Inflammatory macrophage treated with lipopolysaccharide for 1 hour (primary cell): ENCODE results near the gene TGFBR1.
"Not testable (repeated sequence)": the region's sequence is repeated elsewhere in the genome, so short reads cannot be mapped to it uniquely, and the experiment has no call there.

Experiments used
- DNase-seq, 2 donors: peaks; one replicate each; pipeline ENCODE4 v3.0.0-alpha.2; 2020 to 2022

Gene TGFBR1

DNA sequence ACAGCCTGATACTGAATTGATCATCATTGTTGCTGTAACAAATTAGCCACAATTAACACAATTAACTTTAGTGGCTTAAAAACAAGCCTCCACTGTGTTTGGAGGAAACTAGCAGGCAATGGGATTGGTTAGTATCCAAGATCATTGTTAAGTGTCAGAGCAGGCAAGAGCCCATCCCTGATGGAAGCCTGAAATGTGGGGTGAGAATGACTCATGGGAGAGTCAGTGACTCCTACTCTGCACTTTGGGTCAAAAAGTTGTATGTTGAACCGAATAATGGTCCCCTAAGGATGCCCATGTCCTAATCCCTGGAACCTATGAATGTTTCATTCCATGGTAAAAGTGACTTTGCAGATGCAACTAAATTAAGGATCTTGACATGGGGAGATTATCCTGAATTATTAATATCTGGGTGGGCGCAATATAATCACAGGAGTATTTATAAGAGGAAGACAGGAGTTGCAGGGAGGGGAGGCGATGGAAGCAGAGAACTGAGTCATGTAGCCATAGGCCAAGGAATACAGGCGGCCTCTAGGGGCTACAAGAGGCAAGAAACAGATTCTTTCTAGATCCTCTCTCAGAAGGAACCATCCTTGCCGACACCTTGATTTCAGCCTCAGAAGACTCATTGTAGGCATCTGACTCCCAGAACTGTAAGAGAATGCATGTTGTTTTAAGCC is 88.0 kb downstream of the TGFBR1 start:
- no peak for DNase-seq

DNA sequence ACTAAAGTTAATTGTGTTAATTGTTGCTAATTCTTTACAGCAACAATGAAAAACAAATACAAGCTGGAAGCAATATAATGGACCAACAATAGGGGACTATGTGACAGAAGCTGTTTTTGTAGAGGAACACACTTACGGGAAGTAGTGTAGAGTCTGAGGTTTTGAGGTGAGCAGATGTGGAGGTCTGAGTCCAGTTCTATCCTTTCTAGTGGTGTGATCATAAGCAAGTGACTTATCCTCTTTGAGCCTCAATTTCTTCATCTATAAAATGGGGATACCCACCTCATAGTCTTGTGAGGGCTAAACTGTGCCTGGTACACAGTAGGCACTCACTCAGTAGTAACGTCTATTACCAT is 88.5 kb downstream of the TGFBR1 start:
- no peak for DNase-seq

DNA sequence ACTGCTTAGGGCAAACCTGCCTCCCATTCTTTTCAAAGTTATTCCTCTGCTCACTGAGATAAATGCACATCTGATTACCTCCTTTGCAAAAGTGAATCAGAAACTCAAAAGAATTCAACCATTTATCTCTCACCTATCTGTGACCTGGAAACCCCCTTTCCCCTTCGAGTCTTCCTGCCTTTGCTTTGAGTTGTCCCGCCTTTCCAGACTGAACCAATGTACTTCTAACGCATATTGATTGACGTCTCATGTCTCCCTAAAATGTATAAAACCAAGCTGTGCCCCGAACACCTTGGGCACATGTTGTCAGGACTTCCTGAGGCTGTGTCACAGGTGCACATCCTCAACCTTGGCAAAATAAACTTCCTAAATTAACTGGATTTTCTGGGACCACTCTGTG is 91.6 kb downstream of the TGFBR1 start:
- not testable (repeated sequence) for DNase-seq

DNA sequence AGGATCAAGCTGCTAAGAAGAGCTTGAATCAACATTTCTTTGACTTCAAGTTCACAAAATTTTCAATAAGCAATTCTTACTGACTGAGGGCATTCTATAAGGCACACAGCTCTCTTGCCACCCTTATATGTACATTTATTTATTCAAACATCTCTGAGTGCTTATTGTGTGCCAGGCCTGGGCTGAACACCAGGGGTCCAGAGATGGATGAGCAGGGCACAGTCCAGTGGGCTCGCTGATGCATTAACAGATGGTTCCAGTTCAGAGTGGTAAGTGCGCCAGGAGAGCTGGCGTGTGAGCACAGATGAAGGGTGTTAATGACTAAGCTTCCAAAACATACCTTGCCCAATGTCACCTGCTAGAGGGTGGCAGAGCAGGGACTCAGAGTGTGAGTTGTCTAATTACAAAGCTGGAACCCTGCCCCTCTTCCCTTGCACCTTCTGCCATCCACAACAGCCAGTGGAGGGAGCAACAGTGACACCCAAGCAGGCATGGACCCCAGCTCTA is 92.3 kb downstream of the TGFBR1 start:
- no peak for DNase-seq

DNA sequence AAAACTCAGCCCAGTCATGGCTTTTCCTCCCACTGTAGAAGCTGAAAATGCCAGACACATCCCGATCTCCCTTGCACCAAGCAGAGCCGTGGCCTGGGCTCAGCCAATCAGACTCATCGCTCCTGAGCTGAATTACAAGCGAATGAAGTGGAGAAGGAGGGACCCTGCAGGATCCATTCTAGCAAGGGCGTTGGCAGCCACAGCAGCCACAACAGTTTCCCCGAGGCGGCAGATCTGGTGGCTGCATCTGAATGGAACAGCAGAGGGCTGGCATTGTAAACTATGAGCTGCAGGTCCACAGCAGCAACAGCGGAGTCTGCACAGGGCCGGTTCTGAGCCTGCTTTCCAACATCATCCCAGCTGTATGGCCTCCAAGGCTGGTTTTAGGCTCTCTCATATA is 93.1 kb downstream of the TGFBR1 start:
- DNase-seq: no peak

DNA sequence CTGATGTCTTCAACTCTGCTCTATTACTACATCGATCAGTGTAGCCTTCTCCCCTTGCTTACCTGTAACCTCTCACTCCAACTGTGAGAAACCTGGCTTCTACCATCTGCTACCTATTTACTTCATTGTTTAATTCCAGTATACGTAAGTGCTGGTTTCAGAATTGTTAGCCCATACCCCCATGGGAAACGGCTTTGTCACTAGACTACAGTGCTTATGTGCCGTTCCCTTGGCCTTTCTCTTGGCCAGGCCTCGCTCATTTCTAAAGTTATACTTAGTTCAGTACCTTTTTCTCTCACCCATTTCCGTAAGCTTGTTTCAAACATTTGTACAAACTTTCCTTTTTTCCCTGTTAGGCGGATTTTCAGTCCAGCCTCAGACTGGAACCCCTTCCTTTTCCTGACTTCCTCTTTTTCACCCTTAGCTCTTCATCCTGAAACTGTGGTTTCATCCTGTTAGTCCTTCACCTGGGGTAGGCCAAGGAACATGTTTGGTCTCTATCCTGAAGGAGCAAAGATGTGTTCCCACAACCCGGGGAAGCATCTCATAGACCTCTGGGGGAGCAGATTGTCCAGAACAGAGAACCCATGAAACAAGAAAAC is 95.1 kb downstream of the TGFBR1 start:
- no peak for DNase-seq

DNA sequence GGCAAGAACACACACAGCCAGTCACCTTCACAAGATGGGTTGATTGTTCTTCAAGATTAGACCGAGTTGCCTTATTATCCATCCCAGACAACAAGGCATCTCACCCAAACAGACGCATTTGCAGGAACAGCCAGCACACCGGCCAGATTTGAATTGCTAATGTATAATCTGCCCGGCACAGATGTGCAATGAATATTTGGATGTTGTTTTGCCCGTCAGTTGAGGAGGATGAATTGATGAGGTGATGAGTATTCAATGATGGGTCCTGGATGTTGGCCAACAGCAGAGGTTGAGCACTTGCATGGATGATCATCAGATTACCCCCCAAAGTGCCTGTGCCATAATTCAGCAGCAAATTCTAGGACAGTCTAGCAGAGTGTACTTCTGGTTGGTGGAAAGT is 96.7 kb downstream of the TGFBR1 start:
- no peak for DNase-seq
